HepG2 (cell line): ENCODE results near the gene ELAC1. TPM values are rescaled to one million over a fixed set of nuclear protein-coding genes. Genes with fewer than 3 reads are reported as not detected.

Source experiments
- ATAC-seq: fragments of 200-7000 bp; cut with Tn5 transposase; 3 replicates; pipeline ENCODE4 v1.9.1; 2020; ENCODE audit warnings: mild to moderate bottlenecking, moderate library complexity
- BruUV-seq: library from RNA; stranded (reverse); fragments of 400-500 nt; replicated peaks from 2 replicates; lab custom pipeline; 2021; lab: Mats Ljungman, UMichigan
- CTCF ChIA-PET: fragments of 300-600 bp; formaldehyde crosslinking; extraction: SDS; loops from one replicate; lab custom pipeline; 2021; ENCODE audit warnings: low total read pairs, inconsistent platforms, low intra/inter-chr PET ratio; lab: Yijun Ruan, JAX
- POLR2A ChIA-PET: fragments of 350-600 bp; sonication (Branson Sonifier 250); formaldehyde crosslinking; loops from one replicate; lab custom pipeline; 2020; ENCODE audit warnings: antibody characterized with exemption, inconsistent platforms; lab: Yijun Ruan, JAX
- DNase-seq: peaks from one replicate; pipeline ENCODE4 v3.0.0-alpha.2; 2015; ENCODE audit warnings: low spot score
- FAIRE-seq: peaks from 3 replicates; lab custom pipeline; 2011; peaks lifted over from hg19 to GRCh38; lab: Jason Lieb, UNC
- H2AFZ ChIP-seq: one replicate; pipeline ENCODE4 v1.6.1; 2011; ENCODE audit warnings: low read length, inconsistent platforms
- H3K27ac ChIP-seq: fragments of 300-600 bp; 3 replicates; pipeline ENCODE4 v1.8.0; 2011; ENCODE audit warnings: mixed run types, mild to moderate bottlenecking, mixed read lengths, low read length, inconsistent platforms; ENCODE audit not compliant: insufficient read depth; ENCODE audit errors: extremely low read length
- H3K27me3 ChIP-seq, 2 experiments: fragments of 200-600 bp in 1 of 2; 2 replicates in 1 of 2; 3 replicates in 1 of 2; pipeline versions ENCODE4 v1.6.0 to v1.8.0; 2011; ENCODE audit warnings: low read length in 2 of 2, mild to moderate bottlenecking in 2 of 2, moderate library complexity in 2 of 2, inconsistent platforms in 1 of 2; ENCODE audit not compliant: insufficient read depth in 2 of 2, control insufficient read depth in 1 of 2
- H3K36me3 ChIP-seq, 2 experiments: fragments of 200-600 bp in 1 of 2; replicated peaks in 1 of 2; 2 replicates in 1 of 2; 3 replicates in 1 of 2; pipeline versions ENCODE4 v1.5.1 to v1.8.0; 2011; ENCODE audit warnings: low read length in 2 of 2, inconsistent platforms in 1 of 2; ENCODE audit not compliant: insufficient read depth in 2 of 2, control insufficient read depth in 1 of 2
- H3K4me1 ChIP-seq: 2 replicates; pipeline ENCODE4 v1.5.1; 2012; ENCODE audit warnings: low read length, inconsistent platforms; ENCODE audit not compliant: insufficient read depth
- H3K4me2 ChIP-seq: 2 replicates; pipeline ENCODE4 v1.6.0; 2011; ENCODE audit warnings: low read depth, low read length, inconsistent platforms
- H3K4me3 ChIP-seq, 3 experiments: fragments of 200-600 bp in 1 of 3; sonication (generic), shearing (Covaris generic) in 1 of 3; replicated peaks in 1 of 3; 2 replicates each; pipeline ENCODE4 v1.5.1; 2011 to 2016; ENCODE audit warnings: low read length in 3 of 3, inconsistent platforms in 2 of 3, low read depth in 2 of 3, mild to moderate bottlenecking in 2 of 3, control low read depth in 1 of 3, mixed read lengths in 1 of 3; ENCODE audit not compliant: insufficient read depth in 1 of 3
- H3K79me2 ChIP-seq: one replicate; pipeline ENCODE4 v1.6.1; 2011; ENCODE audit warnings: low read length, inconsistent platforms; ENCODE audit not compliant: insufficient read depth
- H3K9ac ChIP-seq: 2 replicates; pipeline ENCODE4 v1.6.0; 2011; ENCODE audit warnings: mild to moderate bottlenecking, low read depth, low read length, inconsistent platforms; ENCODE audit not compliant: insufficient read depth
- H3K9me3 ChIP-seq: 2 replicates; pipeline ENCODE4 v1.5.1; 2012; ENCODE audit warnings: mild to moderate bottlenecking, low read length
- H4K20me1 ChIP-seq: 2 replicates; pipeline ENCODE4 v1.6.0; 2011; ENCODE audit warnings: inconsistent platforms, mild to moderate bottlenecking, low read length, moderate library complexity; ENCODE audit not compliant: insufficient read depth
- MEIS2 ChIP-seq: sonication (generic); formaldehyde crosslinking; IDR thresholded peaks from 2 replicates; pipeline ENCODE4 v1.9.0; 2021; ENCODE audit warnings: mild to moderate bottlenecking, missing genetic modification reagents
- ZNF143 ChIP-seq: sonication (generic); formaldehyde crosslinking; IDR thresholded peaks from 2 replicates; pipeline ENCODE4 v1.4.0; 2020; ENCODE audit warnings: missing genetic modification reagents
- ZNF224 ChIP-seq: sonication (generic); formaldehyde crosslinking; IDR thresholded peaks from 2 replicates; pipeline ENCODE4 v1.5.0; 2020; ENCODE audit warnings: mild to moderate bottlenecking, missing genetic modification reagents
- ZNF563 ChIP-seq: sonication (generic); formaldehyde crosslinking; IDR thresholded peaks from 2 replicates; pipeline ENCODE4 v1.8.0; 2022; ENCODE audit warnings: mild to moderate bottlenecking, moderate library complexity, missing genetic modification reagents
- ZNF616 ChIP-seq: sonication (generic); formaldehyde crosslinking; IDR thresholded peaks from 2 replicates; pipeline ENCODE4 v1.5.0; 2020; ENCODE audit warnings: low read depth, mild to moderate bottlenecking, missing genetic modification reagents
- WGBS: methylation state at CpG from one replicate; pipeline ENCODE4 v1.1.6; 2017; ENCODE audit warnings: low lambda C conversion rate; 5-methylcytosine and 5-hydroxymethylcytosine counted together
- in situ Hi-C: cut with HindIII; loops from 2 replicates; pipeline ENCODE4 v1.10.0; 2017; ENCODE audit warnings: low pct_unique_long_range_greater_than_20kb; ENCODE audit not compliant: extremely low pct_ligation_motif_present
- intact Hi-C: fragments of 100-400 bp; cut with micrococcal nuclease; formaldehyde crosslinking; loops from one replicate; pipeline ENCODE4 v1.10.0; 2022; ENCODE audit not compliant: unreplicated experiment
- polyA plus RNA-seq, 8 experiments: library from polyadenylated mRNA; depleted of rRNA in 3 of 8; stranded (reverse) in 7 of 8; unstranded in 1 of 8; fragments of >200 nt; fragmentation: Illumina TruSeq in 4 of 8; extraction: Trizol in 4 of 8; gene quantifications; 2 replicates each; pipeline versions ENCODE4 v1.2.1 to v1.2.3, GENCODE V29; 2011 to 2016; ENCODE audit warnings: low read depth in 4 of 8, missing spikeins in 1 of 8, mixed read lengths in 1 of 8; ENCODE audit not compliant: insufficient read depth in 1 of 8
- total RNA-seq, 5 experiments: library from RNA; depleted of rRNA; stranded (reverse); fragments of >200 nt; fragmentation: Illumina TruSeq; extraction: Trizol; gene quantifications; 2 replicates each; pipeline ENCODE4 v1.2.3, GENCODE V29; 2016; ENCODE audit warnings: low read depth in 1 of 5
- TF ChIP-seq, protein P1 (sequence below): sonication (generic); formaldehyde crosslinking; IDR thresholded peaks from 2 replicates; pipeline ENCODE4 v1.5.0; 2020; ENCODE audit warnings: mild to moderate bottlenecking, missing genetic modification reagents
- TF ChIP-seq, protein P2 (sequence below): sonication (generic); formaldehyde crosslinking; IDR thresholded peaks from 2 replicates; pipeline ENCODE4 v1.4.0; 2020; ENCODE audit warnings: missing genetic modification reagents, borderline replicate concordance
- TF ChIP-seq, protein P3 (sequence below): sonication (generic); formaldehyde crosslinking; IDR thresholded peaks from 2 replicates; pipeline ENCODE4 v1.5.0; 2020; ENCODE audit warnings: mild to moderate bottlenecking, missing genetic modification reagents, borderline replicate concordance

Gene ELAC1
- total and polyA plus RNA-seq, 2 of the 13 experiments (the other 11 are each of a cell fraction or from before 2014, with no cell fraction given), result 1.9 to 3.6 TPM

DNA sequence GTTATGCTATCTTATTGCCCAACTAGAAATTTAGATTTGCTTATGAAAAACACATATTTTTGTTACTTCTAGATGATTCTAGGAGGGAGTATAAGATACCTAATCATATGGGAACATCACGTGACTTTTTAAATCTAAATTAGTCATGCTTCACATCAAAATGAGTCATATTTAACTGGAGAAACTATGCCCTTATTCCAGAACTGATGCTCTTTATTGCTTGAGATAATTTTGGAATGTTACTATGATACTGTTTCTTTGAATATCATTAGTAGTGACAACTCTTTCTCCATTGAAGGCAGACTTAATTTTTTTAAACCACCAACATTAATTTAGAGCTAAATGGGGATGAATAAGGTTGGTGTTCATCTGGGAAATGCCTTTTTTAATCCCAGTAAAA lies 19.9 kb upstream of the ELAC1 start:
- BruUV-seq, result no TSS peak
- Histone ChIP-seq H2AFZ (no peak overlapping the region), H3K27me3 (no peaks in the 10 kb centered on the region), H3K4me2 (no peak overlapping the region), H3K79me2 (no peaks in the 10 kb centered on the region), H3K4me1 (no peaks in the 10 kb centered on the region), H3K27ac (no peak overlapping the region), H3K4me3 (no peak overlapping the region), H4K20me1 (no peaks in the 10 kb centered on the region), H3K9ac (no peak overlapping the region), H3K36me3 (no peaks in the 10 kb centered on the region), H3K9me3 (no peaks in the 10 kb centered on the region)
- 97% methylated on average over 1 of the region's 1 CpG for WGBS
- in situ Hi-C loops, result no loop called here
- ATAC-seq (no peak), DNase-seq (no peak), FAIRE-seq (no peak)
- intact Hi-C loops, result no loop called here
- TF ChIP-seq, protein P1, sequence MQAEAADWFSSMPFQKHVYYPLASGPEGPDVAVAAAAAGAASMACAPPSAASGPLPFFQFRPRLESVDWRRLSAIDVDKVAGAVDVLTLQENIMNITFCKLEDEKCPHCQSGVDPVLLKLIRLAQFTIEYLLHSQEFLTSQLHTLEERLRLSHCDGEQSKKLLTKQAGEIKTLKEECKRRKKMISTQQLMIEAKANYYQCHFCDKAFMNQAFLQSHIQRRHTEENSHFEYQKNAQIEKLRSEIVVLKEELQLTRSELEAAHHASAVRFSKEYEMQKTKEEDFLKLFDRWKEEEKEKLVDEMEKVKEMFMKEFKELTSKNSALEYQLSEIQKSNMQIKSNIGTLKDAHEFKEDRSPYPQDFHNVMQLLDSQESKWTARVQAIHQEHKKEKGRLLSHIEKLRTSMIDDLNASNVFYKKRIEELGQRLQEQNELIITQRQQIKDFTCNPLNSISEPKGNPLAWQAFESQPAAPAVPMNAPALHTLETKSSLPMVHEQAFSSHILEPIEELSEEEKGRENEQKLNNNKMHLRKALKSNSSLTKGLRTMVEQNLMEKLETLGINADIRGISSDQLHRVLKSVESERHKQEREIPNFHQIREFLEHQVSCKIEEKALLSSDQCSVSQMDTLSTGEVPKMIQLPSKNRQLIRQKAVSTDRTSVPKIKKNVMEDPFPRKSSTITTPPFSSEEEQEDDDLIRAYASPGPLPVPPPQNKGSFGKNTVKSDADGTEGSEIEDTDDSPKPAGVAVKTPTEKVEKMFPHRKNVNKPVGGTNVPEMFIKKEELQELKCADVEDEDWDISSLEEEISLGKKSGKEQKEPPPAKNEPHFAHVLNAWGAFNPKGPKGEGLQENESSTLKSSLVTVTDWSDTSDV (CRISPR knock-in tag), result no peak
- no peak for TF ChIP-seq ZNF224 (CRISPR knock-in tag)
- ChIA-PET POLR2A (interaction anchor here (1.4 kb wide), 1 partner anchor 20 kb away, joined by 5 read pairs; the partner anchor contains the start of gene ELAC1), CTCF (no interaction called here)

DNA sequence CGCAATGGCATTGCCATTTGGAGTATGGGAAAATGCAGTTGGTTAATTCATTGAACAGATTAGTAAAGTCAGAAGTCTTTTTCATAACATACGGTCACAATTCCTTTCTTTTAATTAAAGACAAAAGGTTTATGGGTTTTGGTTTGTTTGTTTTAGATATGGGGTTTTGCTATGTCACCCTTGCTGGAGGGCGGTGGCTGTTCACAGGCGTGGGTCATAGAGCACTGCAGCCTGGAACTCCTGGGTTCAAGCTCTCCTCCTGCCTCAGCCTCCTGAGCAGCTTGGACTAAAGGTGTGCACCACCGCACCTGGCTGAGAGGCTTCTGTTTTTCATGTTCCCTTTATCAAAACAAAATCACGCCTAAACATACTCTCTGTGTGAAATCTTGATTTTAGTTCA lies 18.7 kb upstream of the ELAC1 start:
- CTCF ChIA-PET, result no interaction called here
- BruUV-seq, result no TSS peak
- no peak for FAIRE-seq
- no peaks in the 10 kb centered on the region for H3K4me1 ChIP-seq
- H3K4me3 ChIP-seq, result no peak overlapping the region
- DNase-seq, result no peak
- H4K20me1 ChIP-seq, result no peaks in the 10 kb centered on the region
- no peaks in the 10 kb centered on the region for H3K9me3 ChIP-seq
- no peak overlapping the region for H3K9ac ChIP-seq
- H2AFZ ChIP-seq, result no peak overlapping the region
- intact Hi-C loops (no loop called here), in situ Hi-C loops (no loop called here)
- POLR2A ChIA-PET, result interaction anchor here (1.4 kb wide), 1 partner anchor 19 kb away, joined by 5 read pairs; the partner anchor contains the start of gene ELAC1
- H3K27ac ChIP-seq, result no peak overlapping the region
- H3K36me3 ChIP-seq, result no peaks in the 10 kb centered on the region
- H3K79me2 ChIP-seq, result no peaks in the 10 kb centered on the region
- no peak for ATAC-seq
- 96% methylated on average over 6 of the region's 6 CpGs for WGBS
- H3K4me2 ChIP-seq, result no peak overlapping the region
- H3K27me3 ChIP-seq, result no peaks in the 10 kb centered on the region
- TF ChIP-seq, protein P2, sequence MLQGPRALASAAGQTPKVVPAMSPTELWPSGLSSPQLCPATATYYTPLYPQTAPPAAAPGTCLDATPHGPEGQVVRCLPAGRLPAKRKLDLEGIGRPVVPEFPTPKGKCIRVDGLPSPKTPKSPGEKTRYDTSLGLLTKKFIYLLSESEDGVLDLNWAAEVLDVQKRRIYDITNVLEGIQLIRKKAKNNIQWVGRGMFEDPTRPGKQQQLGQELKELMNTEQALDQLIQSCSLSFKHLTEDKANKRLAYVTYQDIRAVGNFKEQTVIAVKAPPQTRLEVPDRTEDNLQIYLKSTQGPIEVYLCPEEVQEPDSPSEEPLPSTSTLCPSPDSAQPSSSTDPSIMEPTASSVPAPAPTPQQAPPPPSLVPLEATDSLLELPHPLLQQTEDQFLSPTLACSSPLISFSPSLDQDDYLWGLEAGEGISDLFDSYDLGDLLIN (CRISPR knock-in tag), result no peak
- TF ChIP-seq, protein P3, sequence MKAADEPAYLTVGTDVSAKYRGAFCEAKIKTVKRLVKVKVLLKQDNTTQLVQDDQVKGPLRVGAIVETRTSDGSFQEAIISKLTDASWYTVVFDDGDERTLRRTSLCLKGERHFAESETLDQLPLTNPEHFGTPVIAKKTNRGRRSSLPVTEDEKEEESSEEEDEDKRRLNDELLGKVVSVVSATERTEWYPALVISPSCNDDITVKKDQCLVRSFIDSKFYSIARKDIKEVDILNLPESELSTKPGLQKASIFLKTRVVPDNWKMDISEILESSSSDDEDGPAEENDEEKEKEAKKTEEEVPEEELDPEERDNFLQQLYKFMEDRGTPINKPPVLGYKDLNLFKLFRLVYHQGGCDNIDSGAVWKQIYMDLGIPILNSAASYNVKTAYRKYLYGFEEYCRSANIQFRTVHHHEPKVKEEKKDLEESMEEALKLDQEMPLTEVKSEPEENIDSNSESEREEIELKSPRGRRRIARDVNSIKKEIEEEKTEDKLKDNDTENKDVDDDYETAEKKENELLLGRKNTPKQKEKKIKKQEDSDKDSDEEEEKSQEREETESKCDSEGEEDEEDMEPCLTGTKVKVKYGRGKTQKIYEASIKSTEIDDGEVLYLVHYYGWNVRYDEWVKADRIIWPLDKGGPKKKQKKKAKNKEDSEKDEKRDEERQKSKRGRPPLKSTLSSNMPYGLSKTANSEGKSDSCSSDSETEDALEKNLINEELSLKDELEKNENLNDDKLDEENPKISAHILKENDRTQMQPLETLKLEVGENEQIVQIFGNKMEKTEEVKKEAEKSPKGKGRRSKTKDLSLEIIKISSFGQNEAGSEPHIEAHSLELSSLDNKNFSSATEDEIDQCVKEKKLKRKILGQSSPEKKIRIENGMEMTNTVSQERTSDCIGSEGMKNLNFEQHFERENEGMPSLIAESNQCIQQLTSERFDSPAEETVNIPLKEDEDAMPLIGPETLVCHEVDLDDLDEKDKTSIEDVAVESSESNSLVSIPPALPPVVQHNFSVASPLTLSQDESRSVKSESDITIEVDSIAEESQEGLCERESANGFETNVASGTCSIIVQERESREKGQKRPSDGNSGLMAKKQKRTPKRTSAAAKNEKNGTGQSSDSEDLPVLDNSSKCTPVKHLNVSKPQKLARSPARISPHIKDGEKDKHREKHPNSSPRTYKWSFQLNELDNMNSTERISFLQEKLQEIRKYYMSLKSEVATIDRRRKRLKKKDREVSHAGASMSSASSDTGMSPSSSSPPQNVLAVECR (CRISPR knock-in tag), result no peak
- no peak for TF ChIP-seq ZNF143 (CRISPR knock-in tag)
- no peak for TF ChIP-seq ZNF616 (CRISPR knock-in tag)
- no peak for TF ChIP-seq ZNF563 (CRISPR knock-in tag)
- TF ChIP-seq MEIS2, result no peak
